Panc1 (cell line): Measurements from ENCODE around the gene SCAMP4. TPM values are rescaled to one million over a fixed set of nuclear protein-coding genes. Genes with fewer than 3 reads are reported as not detected.
"Not testable (repeated sequence)": the region's sequence is repeated elsewhere in the genome, so short reads cannot be mapped to it uniquely, and the experiment has no call there.

Experiments
- ATAC-seq: fragments of 200-7000 bp; cut with Tn5 transposase; 2 replicates; pipeline ENCODE4 v1.9.1; 2020; ENCODE audit warnings: mild to moderate bottlenecking, moderate library complexity
- BruUV-seq: library from RNA; stranded (reverse); fragments of 400-500 nt; replicated peaks from 2 replicates; lab custom pipeline; 2021; lab: Mats Ljungman, UMichigan
- CTCF ChIA-PET: fragments of 300-600 bp; sonication (Branson Sonifier 250); formaldehyde crosslinking; loops from one replicate; lab custom pipeline; 2022; ENCODE audit warnings: antibody characterized with exemption; lab: Charles Lee
- POLR2A ChIA-PET: fragments of 300-600 bp; sonication (Branson Sonifier 250); formaldehyde crosslinking; loops from one replicate; lab custom pipeline; 2022; ENCODE audit warnings: antibody characterized with exemption; lab: Charles Lee
- DNase-seq: peaks from one replicate; pipeline ENCODE4 v3.0.0-alpha.2; 2010; ENCODE audit warnings: low read depth, low spot score
- H3K27ac ChIP-seq: 2 replicates; pipeline ENCODE4 v1.5.1; 2011; ENCODE audit warnings: mild to moderate bottlenecking, low read length, inconsistent platforms
- H3K27me3 ChIP-seq: fragments of 200-500 bp; sonication (Bioruptor generic); 2 replicates; pipeline ENCODE4 v1.6.0; 2014; ENCODE audit warnings: low read length, inconsistent platforms; ENCODE audit not compliant: control insufficient read depth, insufficient read depth
- H3K36me3 ChIP-seq: fragments of 200-500 bp; sonication (Bioruptor generic); 2 replicates; pipeline ENCODE4 v1.5.1; 2014; ENCODE audit warnings: inconsistent platforms, mild to moderate bottlenecking, low read length, moderate library complexity; ENCODE audit not compliant: control insufficient read depth, insufficient read depth
- H3K4me1 ChIP-seq: 2 replicates; pipeline ENCODE4 v1.5.1; 2011; ENCODE audit warnings: inconsistent platforms, mild to moderate bottlenecking, low read length, moderate library complexity; ENCODE audit not compliant: control insufficient read depth, insufficient read depth
- H3K4me3 ChIP-seq, 2 experiments: 2 replicates each; pipeline ENCODE4 v1.5.1; 2011 to 2012; ENCODE audit warnings: low read depth in 2 of 2, low read length in 2 of 2, mild to moderate bottlenecking in 2 of 2, inconsistent platforms in 1 of 2, moderate library complexity in 1 of 2
- H3K9me3 ChIP-seq: fragments of 200-500 bp; sonication (Bioruptor generic); 2 replicates; pipeline ENCODE4 v1.5.1; 2014; ENCODE audit warnings: low read depth, mild to moderate bottlenecking, inconsistent platforms, low read length, moderate library complexity; ENCODE audit not compliant: control insufficient read depth, insufficient read depth
- CTCF ChIP-seq: fragments of 450-650 bp; IDR thresholded peaks from 2 replicates; pipeline ENCODE4 v1.5.1; 2017; ENCODE audit warnings: mild to moderate bottlenecking
- POLR2AphosphoS5 ChIP-seq: IDR thresholded peaks from 2 replicates; pipeline ENCODE4 v1.6.1; 2012; ENCODE audit warnings: mild to moderate bottlenecking, low read depth, low read length, moderate library complexity
- SIN3A ChIP-seq: IDR thresholded peaks from 2 replicates; pipeline ENCODE4 v1.6.1; 2012; ENCODE audit warnings: low read depth, mild to moderate bottlenecking, low read length, moderate library complexity, borderline replicate concordance; ENCODE audit not compliant: insufficient read depth
- TCF7L2 ChIP-seq: IDR thresholded peaks from 2 replicates; pipeline ENCODE4 v1.6.1; 2011; ENCODE audit warnings: mild to moderate bottlenecking, low read depth, low read length, inconsistent platforms
- in situ Hi-C: cut with HindIII; loops from 2 replicates; pipeline ENCODE4 v1.10.0; 2016; ENCODE audit warnings: low sequenced_read_pairs, low pct_unique_long_range_greater_than_20kb
- intact Hi-C: fragments of 100-400 bp; cut with micrococcal nuclease; formaldehyde crosslinking; loops from one replicate; pipeline ENCODE4 v1.10.0; 2022; ENCODE audit not compliant: unreplicated experiment
- total RNA-seq: library from RNA; stranded (reverse); gene quantifications from one replicate; pipeline ENCODE4 v1.2.1, GENCODE V29; 2021; ENCODE audit not compliant: unreplicated experiment
- TF ChIP-seq, protein P1 (sequence below), 2 experiments: IDR thresholded peaks; 2 replicates each; pipeline ENCODE4 v1.6.1; 2011 to 2012; ENCODE audit warnings: low read depth in 2 of 2, control low read depth in 1 of 2, low read length in 1 of 2, mild to moderate bottlenecking in 1 of 2, moderate library complexity in 1 of 2; ENCODE audit not compliant: insufficient read depth in 1 of 2

SCAMP4 gene
- total RNA-seq, 1 experiment from 2014 or later: 98.4 TPM

- Histone ChIP-seq H3K9me3 (no peaks in the 10 kb centered on the region), H3K27ac (peak overlapping the region; percentile 83), H3K36me3 (no peaks in the 10 kb centered on the region; the same call in 1 of the 2 replicates), H3K4me1 (peaks cover 20% of the 10 kb centered on the region), H3K4me3 (peak overlapping the region; percentile 67 to 80), H3K27me3 (no peaks in the 10 kb centered on the region)
- TF ChIP-seq CTCF (no peak), TCF7L2 (no peak), SIN3A (0 out of 2 replicates have a peak, but pooled peaks have one; percentile 63), POLR2AphosphoS5 (peak; percentile 93)
- TF ChIP-seq, protein P1, sequence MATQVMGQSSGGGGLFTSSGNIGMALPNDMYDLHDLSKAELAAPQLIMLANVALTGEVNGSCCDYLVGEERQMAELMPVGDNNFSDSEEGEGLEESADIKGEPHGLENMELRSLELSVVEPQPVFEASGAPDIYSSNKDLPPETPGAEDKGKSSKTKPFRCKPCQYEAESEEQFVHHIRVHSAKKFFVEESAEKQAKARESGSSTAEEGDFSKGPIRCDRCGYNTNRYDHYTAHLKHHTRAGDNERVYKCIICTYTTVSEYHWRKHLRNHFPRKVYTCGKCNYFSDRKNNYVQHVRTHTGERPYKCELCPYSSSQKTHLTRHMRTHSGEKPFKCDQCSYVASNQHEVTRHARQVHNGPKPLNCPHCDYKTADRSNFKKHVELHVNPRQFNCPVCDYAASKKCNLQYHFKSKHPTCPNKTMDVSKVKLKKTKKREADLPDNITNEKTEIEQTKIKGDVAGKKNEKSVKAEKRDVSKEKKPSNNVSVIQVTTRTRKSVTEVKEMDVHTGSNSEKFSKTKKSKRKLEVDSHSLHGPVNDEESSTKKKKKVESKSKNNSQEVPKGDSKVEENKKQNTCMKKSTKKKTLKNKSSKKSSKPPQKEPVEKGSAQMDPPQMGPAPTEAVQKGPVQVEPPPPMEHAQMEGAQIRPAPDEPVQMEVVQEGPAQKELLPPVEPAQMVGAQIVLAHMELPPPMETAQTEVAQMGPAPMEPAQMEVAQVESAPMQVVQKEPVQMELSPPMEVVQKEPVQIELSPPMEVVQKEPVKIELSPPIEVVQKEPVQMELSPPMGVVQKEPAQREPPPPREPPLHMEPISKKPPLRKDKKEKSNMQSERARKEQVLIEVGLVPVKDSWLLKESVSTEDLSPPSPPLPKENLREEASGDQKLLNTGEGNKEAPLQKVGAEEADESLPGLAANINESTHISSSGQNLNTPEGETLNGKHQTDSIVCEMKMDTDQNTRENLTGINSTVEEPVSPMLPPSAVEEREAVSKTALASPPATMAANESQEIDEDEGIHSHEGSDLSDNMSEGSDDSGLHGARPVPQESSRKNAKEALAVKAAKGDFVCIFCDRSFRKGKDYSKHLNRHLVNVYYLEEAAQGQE (IDR thresholded peaks at IDR 0.05; ENCODE audit: insufficient read depth in 1 of 2, low read depth in 2 of 2, low read length in 1 of 2): peak in 1 of 2 experiments; percentile 58; a peak in 1 of 4 replicates
- peak; percentile 94 for ATAC-seq
- CTCF ChIA-PET: interaction anchor here (0.6 to 1.2 kb wide), 2 partner anchors 9 to 17 kb away, joined by 3 to 4 read pairs; partner anchors contain the start of gene ABHD17A
- no TSS peak for BruUV-seq
- POLR2A ChIA-PET: no interaction called here
- in situ Hi-C loops: no loop called here
- intact Hi-C loops: no loop called here
- DNase-seq: no peak
These were observed 29.3 kb upstream of the SCAMP4 start for GRCh38 chr19:1875646-1876495.

DNA sequence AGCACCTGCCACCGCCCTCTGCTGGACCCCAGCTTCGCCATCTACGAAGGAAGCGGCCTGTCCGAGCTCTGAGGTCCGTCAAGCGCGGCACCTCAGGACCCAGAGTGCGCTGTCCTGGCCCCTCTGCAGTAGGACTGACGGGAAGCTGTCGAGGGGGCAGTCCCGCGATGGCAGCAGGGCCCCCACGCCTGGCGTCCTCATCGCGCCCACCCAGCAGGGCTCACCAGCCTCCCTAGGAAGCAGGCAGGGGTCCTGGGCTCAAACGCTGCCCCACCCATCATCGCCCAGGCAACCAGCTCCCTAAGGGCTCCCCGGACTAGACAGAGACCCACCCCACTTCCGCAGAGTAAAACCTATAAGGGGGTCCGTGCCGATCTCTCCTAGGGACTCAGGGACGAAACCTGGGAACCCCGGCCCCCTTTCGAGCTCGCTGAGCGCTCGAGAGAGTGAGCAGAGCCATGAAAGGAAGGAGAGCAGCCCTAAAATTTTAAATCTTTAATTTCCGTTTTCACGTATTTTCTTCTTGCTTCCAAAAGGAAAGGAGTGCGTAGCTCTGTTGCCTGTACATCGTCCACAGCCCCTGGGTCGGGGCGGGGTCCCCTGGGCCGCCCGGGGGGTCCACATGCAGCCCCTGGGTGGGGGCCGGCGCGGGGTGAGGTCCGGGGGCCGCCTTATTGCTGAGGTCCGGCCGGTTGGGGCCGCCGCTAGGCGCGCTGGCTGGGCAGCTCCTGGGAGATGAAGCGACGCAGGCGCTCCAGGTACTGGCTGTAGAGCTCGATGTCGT, 28.5 kb upstream of the SCAMP4 start:
- ATAC-seq, H3K27me3 ChIP-seq, BruUV-seq, in situ Hi-C loops, intact Hi-C loops, H3K9me3 ChIP-seq, POLR2A ChIA-PET, H3K36me3 ChIP-seq, DNase-seq: not testable (repeated sequence)
- peak overlapping the region; percentile 77 for H3K27ac ChIP-seq
- H3K4me1 ChIP-seq: peaks cover 14% of the 10 kb centered on the region; the same call in 1 of the 2 replicates
- H3K4me3 ChIP-seq: peak overlapping the region; percentile 67 to 80
- CTCF ChIA-PET: interaction anchor here (0.6 to 1.2 kb wide), 3 partner anchors 8 to 102 kb away, joined by 3 to 4 read pairs (median 4); partner anchors contain the start of gene ABHD17A

DNA sequence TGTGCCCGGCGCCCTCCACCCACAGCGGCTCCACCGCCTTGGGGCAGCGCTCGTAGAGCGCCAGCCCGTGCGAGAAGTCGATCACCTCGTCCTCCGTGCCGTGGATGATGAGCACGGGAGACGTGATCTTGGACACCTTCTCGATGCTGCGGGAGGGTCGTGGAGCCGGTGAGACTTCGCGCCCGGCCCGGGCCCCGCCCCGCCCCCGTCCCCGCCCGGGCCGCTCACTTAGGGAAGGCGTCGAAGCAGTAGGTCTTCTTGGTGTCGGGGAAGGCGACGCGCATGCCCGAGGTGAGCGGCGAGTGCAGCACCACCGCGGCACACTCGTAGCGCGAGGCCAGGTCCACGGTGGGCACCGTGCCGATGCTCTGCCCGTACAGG, 27.9 kb upstream of the SCAMP4 start:
- ATAC-seq, intact Hi-C loops, H3K27ac ChIP-seq, H3K4me3 ChIP-seq, H3K9me3 ChIP-seq, in situ Hi-C loops, BruUV-seq, H3K27me3 ChIP-seq, DNase-seq, H3K36me3 ChIP-seq, POLR2A ChIA-PET: not testable (repeated sequence)
- peaks cover 16% of the 10 kb centered on the region for H3K4me1 ChIP-seq
- CTCF ChIA-PET: interaction anchor here (0.6 kb wide), 1 partner anchor 102 kb away, joined by 4 read pairs; no protein-coding TSS in a partner anchor

GRCh38 chr19:1878583-1878982, 26.6 kb upstream of the SCAMP4 start:
- H3K27me3 ChIP-seq, intact Hi-C loops, BruUV-seq, POLR2A ChIA-PET, H3K9me3 ChIP-seq, in situ Hi-C loops, H3K27ac ChIP-seq, H3K4me3 ChIP-seq, DNase-seq, CTCF ChIA-PET, H3K36me3 ChIP-seq, ATAC-seq: not testable (repeated sequence)
- H3K4me1 ChIP-seq: peaks cover 23% of the 10 kb centered on the region
